ENCODE measurements around the gene VWA7.
"Not testable (repeated sequence)": the region's sequence is repeated elsewhere in the genome, so short reads cannot be mapped to it uniquely, and the experiment has no call there.

VWA7 gene, protein sequence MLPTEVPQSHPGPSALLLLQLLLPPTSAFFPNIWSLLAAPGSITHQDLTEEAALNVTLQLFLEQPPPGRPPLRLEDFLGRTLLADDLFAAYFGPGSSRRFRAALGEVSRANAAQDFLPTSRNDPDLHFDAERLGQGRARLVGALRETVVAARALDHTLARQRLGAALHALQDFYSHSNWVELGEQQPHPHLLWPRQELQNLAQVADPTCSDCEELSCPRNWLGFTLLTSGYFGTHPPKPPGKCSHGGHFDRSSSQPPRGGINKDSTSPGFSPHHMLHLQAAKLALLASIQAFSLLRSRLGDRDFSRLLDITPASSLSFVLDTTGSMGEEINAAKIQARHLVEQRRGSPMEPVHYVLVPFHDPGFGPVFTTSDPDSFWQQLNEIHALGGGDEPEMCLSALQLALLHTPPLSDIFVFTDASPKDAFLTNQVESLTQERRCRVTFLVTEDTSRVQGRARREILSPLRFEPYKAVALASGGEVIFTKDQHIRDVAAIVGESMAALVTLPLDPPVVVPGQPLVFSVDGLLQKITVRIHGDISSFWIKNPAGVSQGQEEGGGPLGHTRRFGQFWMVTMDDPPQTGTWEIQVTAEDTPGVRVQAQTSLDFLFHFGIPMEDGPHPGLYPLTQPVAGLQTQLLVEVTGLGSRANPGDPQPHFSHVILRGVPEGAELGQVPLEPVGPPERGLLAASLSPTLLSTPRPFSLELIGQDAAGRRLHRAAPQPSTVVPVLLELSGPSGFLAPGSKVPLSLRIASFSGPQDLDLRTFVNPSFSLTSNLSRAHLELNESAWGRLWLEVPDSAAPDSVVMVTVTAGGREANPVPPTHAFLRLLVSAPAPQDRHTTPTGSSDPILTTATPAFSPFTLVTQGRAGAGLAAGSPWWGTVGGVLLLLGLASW

DNA sequence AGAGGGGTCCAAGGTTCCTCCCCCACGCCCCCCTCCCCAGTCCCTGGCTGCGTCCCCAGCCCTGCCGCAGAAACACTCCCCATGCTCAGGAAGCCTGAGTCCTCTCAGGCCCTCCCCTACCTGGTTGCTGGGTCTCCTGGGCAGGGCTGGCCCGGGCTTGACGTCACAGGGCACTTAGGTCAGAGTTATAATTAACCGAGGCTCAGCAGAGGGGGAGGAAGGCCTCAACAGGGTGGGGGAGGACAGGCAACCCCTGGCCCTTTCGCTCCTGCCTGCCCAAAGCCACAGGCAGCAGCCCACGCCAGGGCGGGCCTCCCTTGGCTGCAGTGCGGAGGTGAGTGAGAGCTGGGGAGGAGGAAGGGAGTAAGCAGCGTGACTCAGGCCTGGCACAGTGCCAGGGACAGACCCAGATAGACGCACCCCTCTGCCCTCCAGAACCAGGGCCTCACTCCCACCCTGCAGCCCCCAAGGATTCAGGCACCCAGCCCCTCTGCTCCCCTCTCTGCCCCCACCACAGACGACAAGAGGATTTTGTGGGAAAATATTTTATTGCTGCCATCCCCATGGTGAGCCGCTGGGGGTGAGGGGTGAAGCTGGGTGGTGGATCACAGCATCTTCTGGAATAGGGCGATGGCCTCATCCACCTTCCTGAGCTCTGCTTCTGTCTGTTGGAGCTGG, at the start of gene VWA7:
VWA7 (minus strand) TSS at position 340 of the 678 bp plus-strand sequence. CDS start 549 bp downstream, outside the sequence.
- TF ChIP-seq ZFX (IDR thresholded peaks at IDR 0.05), result no peak
- TF ChIP-seq, protein P1, sequence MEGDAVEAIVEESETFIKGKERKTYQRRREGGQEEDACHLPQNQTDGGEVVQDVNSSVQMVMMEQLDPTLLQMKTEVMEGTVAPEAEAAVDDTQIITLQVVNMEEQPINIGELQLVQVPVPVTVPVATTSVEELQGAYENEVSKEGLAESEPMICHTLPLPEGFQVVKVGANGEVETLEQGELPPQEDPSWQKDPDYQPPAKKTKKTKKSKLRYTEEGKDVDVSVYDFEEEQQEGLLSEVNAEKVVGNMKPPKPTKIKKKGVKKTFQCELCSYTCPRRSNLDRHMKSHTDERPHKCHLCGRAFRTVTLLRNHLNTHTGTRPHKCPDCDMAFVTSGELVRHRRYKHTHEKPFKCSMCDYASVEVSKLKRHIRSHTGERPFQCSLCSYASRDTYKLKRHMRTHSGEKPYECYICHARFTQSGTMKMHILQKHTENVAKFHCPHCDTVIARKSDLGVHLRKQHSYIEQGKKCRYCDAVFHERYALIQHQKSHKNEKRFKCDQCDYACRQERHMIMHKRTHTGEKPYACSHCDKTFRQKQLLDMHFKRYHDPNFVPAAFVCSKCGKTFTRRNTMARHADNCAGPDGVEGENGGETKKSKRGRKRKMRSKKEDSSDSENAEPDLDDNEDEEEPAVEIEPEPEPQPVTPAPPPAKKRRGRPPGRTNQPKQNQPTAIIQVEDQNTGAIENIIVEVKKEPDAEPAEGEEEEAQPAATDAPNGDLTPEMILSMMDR (conservative IDR thresholded peaks at IDR 0.05), result no peak
- peak within 1 kb of the TSS; percentile 44 for H3K27ac ChIP-seq

DNA sequence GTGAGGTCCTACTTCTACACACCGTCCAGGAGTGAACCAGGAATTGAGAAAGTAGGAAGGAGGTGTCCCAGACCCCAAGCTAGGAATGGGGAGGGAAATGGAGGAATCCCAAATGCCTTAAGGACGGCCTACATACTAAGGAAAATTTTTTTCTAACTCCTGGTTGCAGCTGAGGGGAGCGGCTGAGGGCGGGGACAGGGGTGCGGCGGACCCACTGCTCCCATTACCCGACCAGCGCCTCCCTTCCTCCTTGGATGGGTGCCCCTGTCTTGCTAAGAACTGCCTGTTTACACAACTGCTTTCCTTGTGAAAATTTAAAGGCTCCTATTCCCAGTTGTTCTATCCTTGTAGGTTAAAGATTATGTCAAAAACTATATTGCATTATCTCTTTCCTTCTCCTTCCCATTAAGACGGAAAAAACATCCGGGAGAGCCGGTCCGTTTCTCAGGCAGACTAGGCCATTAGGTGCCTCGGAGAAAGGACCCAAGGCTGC, 49.7 kb upstream of the VWA7 start:
- peak overlapping the region; percentile 96 for H3K27ac ChIP-seq
- TF ChIP-seq ZFX (IDR thresholded peaks at IDR 0.05), result no peak
- TF ChIP-seq, protein P1 (conservative IDR thresholded peaks at IDR 0.05), result no peak

DNA sequence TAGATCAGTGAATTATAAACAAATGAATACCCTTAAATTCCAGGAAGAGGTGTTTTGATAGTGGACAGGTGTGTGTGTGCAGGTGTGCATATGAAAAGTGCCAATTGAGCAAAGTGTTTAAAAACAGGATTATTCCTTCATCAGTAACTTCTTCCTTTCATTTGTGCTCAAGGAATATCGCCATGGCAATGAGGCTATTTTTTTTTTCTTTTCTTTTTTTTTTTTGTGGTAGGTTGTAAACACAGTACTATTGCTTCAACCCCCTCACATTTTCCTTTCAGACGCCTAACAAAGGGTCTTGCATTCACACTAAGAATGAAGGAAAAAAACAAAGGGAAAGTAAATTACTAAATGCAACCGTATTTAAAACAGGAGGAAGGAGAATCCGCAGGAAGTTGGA, 48.4 kb upstream of the VWA7 start:
- TF ChIP-seq, protein P1 (conservative IDR thresholded peaks at IDR 0.05), result no peak
- TF ChIP-seq ZFX (IDR thresholded peaks at IDR 0.05), result no peak
- peak overlapping the region; percentile 96 for H3K27ac ChIP-seq

DNA sequence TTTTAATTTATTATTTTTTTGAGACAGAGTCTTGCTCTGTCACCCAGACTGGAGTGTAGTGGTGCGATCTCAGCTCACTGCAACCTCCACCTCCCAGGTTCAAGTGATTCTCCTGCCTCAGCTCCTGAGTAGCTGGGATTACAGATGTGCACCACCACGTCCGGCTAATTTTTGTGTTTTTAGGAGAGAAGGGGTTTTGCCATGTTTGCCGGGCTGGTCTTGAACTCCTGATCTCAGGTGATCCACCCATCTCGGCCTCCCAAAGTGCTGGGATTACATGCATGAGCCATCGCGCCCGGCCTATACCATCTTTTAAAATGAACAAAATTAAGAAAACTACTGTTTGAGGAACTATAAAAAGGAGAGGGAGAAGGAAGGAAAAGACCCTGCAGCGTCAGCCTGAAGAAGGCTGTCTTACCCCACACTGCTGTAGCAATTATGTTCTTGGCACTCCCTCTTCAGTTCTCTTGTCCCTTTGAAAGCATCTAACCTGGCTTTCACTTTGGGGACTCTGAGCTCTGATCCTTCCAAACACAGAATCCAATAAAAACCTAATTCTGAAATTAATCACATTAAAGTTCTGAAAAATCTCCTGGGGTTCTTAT, 46.6 kb upstream of the VWA7 start:
- peak overlapping the region; percentile 91 for H3K27ac ChIP-seq

DNA sequence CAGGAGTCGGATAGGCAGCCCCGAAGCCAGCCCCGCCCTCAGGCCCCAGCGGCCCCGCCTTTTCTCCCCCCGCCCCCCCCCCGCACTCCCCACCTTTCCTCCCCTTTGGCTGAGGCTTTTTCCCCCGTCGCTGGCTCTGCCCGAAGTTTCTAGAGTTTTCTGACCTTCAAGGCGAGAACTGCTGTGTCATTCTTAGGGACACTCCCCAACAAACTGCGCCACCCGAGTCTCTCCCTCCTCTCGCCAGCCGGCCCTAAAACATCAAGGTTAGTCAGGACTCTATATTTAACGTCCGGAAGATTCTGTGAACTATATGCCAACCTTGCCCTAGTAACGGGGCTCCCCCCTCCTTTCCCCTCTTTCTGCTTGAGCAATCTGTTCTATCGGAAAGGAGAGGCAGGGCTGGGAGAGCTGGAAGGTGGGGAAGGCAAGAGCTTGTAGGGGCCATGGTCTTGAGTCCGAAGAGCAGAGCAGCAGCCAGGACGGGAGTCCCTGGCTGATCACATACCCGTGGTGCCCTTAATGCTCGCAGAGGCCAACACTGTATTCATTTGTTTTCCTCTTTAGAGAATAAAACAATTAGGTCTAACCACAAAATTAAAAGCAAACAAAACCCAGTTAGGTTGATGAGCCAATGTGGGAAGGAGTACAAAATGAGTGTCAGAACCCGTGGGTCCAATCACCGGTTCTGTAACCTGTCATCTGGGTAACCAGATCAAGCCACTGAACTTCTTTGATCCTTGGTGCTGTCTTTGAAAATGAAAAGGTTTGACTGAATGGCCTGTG, 45.1 kb upstream of the VWA7 start:
- TF ChIP-seq ZFX (IDR thresholded peaks at IDR 0.05), result no peak
- TF ChIP-seq, protein P1 (conservative IDR thresholded peaks at IDR 0.05), result no peak
- peak overlapping the region; percentile 92 for H3K27ac ChIP-seq

DNA sequence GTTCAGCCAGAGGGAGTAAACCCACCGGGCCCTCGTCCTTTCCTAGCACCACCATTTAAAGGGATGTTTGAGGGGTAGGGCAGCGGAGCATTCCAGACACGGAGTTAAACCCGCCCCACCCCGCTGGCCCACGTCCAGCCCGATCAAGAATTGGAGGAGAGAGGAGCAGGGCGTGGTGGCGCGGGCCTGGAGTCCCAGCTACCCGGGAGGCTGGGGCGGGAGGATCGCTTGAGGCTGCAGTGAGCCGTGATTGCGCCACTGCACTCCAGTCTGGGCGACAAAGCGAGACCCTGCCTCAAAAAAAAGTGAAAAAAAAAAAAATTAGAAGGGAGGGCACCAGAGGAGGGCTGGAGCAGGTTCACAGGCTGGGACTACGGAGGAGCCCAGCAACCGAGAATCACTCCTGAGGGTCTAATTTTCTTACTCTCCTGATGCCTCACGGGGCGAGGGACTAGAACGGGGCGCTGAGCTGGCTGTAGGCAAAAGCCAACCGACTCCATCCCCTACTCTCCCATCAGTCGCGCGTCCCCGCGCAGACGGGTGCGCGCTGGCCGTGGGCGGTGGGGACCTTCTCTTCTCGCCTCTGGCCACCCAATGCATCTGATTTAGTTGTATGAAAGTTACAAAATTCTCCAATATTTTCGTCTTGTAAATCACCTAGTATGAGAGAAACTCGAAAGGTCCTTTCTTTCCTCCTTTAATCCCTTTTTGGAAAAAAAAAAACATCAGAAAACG, 44.3 kb upstream of the VWA7 start:
- TF ChIP-seq, protein P1 (conservative IDR thresholded peaks at IDR 0.05), result no peak
- no peak for TF ChIP-seq ZFX (IDR thresholded peaks at IDR 0.05)
- H3K27ac ChIP-seq, result peak overlapping the region; percentile 92

DNA sequence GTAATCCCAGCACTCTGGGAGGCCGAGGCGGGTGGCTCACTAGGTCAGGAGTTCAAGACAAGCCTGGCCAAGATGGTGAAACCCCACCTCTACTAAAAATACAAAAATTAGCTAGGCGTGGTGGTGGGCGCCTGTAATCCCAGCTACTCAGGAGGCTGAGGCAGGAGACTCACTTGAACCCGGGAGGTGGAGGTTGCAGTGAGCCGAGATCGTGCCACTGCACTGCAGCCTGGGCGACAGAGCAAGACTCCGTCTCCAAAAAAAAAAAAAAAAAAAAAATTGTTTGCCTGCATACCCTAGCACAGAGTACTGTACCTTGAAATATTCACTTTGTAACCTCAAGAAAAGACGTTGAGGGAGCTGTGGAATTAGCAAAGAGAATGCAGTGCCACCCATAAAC, 43.3 kb upstream of the VWA7 start:
- H3K27ac ChIP-seq, result not testable (repeated sequence)
